Right renal cortex interstitium (tissue), 3 donors: ENCODE data around the gene GTF2IRD2. TPM values are rescaled to one million over a fixed set of nuclear protein-coding genes. Genes with fewer than 3 reads are reported as not detected.
"Not testable (repeated sequence)": the region's sequence is repeated elsewhere in the genome, so short reads cannot be mapped to it uniquely, and the experiment has no call there.

Experiments
- DNase-seq, 3 donors: peaks; one replicate each; pipeline ENCODE4 v3.0.0-alpha.2; 2013; ENCODE audit warnings: low read depth in 3 of 3, low spot score in 2 of 3
- polyA plus RNA-seq, 3 donors: library from polyadenylated mRNA; unstranded; fragments of 120-200 nt; gene quantifications; one replicate each; pipeline ENCODE4 v1.2.1, GENCODE V29; 2013; ENCODE audit not compliant: insufficient read length in 3 of 3

GTF2IRD2 gene
- 10 to 100 TPM; 19.4 to 22.0 (median 20.6) TPM for polyA plus RNA-seq

DNA sequence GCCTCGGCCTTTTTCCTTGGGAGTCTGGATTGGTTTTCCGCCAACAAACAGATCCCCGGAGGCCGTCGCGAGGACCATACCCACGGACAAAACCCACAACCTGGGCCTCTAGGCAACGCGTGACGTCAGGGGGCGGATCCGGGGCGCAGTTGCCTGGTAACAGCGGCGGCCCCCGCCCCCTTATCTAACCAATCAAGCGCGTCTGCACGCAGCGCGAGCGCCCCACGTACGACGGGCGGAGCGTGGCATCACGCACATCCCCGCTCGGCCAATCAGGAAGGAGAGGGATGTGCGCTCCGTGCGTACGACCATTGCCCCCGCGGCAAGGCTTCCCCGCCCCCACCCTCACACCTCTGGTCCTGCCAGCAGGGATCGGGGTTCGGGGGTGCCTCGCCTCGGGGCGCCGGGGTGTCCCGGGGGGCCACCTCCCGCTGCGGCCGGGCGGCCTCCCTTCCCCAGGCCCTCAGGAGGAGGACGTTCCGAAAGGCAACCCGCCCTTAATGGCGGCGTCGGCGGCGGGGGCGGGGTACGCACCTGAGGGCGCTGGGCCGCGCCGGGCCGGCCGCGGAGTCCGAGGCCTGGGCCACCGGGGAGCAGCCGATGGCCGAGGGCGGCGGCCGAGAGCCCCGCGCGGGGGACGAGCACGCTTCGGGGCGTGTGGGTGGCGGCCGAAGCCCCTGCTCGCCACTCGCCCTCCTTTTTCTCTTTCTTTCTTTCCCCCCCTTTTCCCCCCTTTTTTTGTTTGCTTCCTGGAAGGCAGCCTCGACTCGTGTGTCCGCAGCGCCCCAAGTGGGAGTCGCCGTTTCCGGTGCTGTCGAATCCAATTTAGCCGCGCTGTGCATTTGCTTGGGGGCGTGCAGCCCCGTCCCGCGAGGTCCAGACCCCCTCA lies at the start of gene GTF2IRD2:
GTF2IRD2 (minus strand) TSS at position 773 of the 889 bp plus-strand sequence. CDS start 15,227 bp downstream, outside the sequence.
- not testable (repeated sequence) for DNase-seq

DNA sequence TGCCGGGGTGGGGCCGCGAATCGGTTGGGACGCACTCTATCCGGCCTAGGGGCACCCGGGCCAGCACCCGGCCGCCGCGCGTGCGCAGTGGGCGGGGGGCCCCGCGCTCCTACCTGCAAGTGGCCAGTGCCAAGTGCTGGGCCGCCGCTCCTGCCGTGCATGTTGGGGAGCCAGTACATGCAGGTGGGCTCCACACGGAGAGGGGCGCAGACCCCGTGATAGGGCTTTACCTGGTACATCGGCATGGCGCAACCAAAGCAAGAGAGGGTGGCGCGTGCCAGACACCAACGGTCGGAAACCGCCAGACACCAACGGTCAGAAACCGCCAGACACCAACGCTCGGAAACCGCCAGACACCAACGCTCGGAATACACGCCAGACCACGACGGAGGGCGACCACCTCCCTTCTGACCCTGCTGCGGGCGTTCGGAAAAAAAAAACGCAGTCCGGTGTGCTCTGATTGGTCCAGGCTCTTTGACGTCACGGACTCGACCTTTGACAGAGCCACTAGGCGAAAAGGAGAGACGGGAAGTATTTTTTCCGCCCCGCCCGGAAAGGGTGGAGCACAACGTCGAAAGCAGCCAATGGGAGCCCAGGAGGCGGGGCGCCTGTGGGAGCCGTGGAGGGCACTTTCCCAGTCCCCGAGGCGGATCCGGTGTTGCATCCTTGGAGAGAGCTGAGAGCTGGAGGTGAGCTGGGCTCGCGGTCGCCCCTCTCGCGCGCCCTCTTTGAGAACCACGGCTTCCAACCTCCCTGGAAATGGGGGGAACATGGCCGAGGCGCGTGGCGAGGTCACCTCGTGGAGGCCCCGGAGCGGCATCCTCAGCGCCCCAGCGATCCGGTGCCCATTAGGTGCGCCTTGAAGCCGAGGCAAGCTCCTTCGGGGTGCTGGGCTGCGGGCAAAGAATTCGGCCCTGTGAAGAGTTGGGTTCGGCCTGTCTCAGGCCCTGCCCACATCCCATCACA lies 39.0 kb upstream of the GTF2IRD2 start:
- DNase-seq: peak in 1 of 3 donors; percentile 7

DNA sequence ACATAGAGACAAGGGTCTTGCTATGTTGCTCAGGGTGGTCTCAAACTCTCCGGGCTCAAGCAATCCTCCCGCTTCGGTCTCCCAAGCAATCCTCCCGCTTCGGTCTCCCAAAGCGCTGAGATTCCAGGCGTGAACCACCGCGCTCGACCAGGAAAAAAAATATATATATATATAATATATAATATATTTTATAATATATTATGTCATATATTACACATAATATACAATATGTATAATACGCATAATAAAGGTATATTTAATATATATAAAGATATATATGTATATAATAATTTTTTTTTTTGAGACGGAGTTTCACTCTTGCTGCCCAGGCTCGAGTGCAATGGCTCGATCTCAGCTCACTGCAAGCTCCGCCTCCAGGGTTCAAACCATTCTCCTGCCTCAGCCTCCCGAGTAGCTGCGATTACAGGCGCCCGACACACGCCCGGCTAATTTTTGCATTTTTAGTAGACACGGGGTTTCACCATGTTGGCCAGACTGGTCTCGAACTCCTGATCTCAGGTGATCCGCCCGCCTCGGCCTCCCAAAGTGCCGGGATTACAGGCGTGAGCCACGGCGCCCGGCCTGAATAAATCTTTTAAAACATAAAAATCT lies 38.2 kb upstream of the GTF2IRD2 start:
- not testable (repeated sequence) for DNase-seq

DNA sequence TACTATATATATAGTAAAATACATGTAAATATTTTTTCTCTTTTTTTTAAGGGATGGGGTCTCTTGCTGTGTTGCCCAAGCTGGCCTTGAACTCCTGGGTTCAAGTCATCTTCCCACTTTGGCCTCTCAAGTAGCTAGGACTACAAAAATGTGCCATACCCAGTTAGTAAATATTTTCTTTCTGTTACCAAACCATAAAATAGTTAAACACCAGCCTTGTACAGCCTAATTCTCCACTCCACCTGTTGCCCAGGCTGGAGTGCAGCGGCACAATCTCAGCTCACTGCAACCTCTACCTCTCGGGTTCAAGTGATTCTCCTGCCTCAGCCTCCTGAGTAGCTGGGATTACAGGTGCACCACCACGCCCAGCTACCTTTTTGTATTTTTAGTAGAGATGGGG lies 33.9 kb upstream of the GTF2IRD2 start:
- not testable (repeated sequence) for DNase-seq

DNA sequence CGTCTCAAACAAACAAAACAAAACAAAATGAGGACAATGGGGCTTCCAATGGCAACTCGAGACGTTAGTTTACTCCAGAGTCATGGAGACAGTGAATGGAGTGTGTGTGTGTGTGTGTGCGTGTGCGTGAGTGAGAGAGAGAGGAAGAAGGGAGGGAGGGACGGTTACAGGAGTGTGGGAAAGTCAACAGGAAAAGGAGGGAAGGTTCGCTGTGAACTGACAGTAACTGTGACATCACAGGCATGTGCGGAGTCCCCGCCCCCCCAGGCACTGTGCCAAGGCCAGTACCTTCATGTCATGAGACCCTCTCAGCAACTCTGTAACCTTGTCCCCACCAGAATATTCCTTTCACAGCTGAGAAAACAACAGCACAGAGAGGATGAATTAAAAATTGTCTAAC lies 30.7 kb upstream of the GTF2IRD2 start:
- not testable (repeated sequence) for DNase-seq

DNA sequence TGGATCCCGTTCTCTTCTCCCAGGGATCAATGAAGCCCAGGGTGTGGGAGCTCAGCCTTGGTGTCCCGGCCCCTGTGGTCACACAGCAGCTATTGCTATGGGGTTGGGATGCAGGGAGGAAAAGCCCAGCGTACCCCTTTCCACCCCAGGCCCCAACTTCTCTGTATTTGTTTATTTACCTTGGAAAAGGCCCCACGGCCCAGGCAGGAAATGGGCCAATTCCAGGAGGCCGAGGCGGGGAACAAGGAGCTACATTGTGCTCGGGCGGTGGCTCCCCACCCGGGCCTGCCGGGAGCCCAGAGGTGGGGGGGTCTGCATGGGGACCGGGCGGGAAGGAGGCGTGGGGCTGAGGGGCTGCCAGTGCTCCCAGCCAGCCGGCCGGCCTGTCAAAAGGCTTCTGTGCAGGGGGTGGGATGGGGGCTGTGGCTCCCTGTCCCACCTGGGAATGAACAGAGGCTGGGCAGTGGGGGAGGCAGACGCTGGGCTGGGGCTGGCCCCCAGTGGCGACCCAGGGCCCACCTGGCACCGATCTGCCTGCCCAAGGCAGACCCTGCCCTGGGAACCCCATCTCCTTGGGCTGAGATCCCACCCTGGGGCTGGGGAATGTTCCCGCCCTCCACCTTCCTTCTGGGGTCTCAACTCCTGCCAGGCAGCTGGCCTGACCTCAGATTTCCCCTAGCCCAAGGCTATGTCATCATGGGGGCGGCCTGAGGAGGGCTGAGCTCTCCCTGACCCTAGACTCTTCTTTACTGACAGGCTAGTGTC lies 23.5 kb upstream of the GTF2IRD2 start:
- DNase-seq: not testable (repeated sequence)

DNA sequence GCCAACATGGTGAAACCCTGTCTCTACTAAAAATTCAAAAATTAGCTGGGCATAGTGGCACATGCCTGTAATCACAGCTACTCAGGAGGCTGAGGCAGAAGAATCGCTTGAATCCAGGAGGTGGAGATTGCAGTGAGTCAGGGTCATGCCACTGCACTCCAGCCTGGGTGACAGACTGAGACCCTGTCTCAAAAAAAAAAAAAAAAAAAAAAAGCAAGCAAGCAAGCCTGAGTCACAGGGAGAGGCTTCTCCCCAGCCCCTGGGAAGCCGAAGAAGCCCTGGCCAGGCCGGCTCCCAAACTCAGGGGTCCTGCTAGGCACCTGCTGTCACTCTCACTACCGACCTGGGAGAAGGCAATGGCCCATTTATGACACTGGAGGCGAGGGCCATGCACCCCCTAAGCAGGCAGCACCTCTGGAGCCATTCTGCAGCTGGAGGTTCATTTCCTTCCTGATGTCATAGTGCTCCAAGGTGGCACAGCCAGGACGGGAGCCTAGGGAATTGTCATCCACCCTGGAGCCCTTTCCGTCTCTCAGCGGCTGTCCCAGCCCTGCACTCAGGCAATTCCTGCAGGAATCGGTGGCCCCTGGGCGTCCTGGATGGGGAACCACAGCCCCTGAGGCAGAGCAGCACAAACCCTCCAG lies 22.8 kb upstream of the GTF2IRD2 start:
- not testable (repeated sequence) for DNase-seq

DNA sequence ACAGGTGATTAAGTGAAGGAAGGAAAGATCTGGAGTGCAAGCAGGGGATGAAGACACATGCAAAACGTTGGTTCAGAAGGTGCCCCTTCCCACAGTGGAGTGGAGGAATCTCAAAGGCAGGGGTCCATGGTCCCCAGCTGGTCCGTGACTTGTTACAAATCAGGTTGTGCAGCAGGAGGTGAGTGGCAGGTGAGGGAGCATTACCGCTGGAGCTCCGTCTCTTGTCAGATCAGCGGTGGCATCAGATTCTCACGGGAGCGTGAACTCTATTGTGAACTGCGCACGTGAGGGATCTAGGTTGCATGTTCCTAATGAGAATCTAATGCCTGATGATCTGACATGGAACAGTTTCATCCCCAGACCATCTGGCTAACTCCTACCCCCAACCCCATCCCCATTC lies 21.1 kb upstream of the GTF2IRD2 start:
- not testable (repeated sequence) for DNase-seq

DNA sequence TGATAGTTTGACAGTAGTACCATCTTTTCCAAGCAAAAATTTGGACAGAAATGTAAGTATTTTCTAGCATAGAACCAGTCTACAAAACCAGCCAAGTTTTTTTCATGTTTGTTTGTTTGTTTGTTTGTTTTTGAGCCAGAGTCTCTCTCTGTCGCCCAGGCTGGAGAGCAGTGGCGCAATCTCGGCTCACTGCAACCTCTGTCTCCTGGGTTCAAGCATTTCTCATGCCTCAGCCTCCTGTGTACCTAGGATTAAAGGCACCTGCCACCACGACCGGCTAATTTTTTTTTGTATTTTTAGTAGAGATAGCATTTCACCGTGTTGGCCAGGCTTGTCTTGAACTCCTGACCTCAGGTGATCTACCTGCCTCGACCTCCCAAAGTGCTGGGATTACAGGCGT lies 14.4 kb upstream of the GTF2IRD2 start:
- DNase-seq: not testable (repeated sequence)

DNA sequence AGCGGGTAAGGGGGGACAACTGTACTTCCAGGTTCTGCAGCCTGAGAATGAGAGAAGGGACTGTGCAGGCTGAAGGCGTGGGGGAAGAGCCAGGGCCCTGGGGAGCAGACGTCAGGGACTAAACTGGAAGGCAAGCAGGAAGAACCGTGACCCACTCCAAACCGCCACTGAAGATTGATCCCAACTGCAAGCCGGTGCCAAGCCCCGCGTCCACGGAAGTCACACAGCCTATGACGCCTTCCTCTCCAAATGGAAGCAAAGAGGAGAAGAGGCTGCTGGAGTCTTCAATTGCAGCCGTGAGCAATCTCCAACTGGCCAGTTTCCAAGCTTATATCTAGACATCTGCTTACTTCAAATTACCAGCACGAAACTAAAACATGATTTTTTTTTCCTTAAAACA lies 1.6 kb downstream of the GTF2IRD2 start:
- not testable (repeated sequence) for DNase-seq

DNA sequence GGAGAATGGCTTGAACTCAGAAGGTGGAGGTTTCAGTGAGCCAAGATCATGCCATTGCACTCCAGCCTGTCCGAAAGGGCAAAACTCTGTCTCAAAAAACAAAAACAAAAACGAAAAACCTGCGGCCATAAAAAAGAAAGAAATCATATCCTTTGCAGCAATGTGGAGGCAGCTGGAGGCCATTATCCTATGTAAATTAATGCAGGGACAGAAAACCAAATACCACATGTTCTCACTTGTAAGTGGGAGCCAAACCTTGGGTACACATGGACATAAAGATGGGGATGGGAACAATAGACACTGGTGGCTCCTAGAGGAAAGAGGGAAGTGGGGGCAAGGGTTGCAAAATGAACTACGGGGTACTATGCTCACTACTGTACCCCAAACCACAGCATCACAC lies 21.0 kb downstream of the GTF2IRD2 start:
- DNase-seq: not testable (repeated sequence)

DNA sequence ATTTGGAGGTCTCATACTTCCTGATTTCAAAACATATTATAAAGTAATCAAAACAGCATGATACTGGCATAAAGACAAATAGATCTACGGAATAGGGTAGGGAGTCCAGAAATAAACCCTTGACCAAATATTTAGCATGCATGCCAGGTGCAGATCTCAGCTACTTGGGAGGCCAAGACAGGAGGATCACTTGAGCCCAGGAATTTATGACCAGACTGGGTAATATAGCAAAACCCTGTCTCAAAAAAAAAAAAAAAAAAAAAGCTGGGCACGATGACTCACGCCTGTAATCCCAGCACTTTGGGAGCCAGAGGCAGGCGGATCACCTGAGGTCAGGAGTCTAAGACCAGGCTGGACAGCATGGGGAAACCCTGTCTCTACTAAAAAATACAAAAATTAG lies 21.4 kb downstream of the GTF2IRD2 start:
- not testable (repeated sequence) for DNase-seq

DNA sequence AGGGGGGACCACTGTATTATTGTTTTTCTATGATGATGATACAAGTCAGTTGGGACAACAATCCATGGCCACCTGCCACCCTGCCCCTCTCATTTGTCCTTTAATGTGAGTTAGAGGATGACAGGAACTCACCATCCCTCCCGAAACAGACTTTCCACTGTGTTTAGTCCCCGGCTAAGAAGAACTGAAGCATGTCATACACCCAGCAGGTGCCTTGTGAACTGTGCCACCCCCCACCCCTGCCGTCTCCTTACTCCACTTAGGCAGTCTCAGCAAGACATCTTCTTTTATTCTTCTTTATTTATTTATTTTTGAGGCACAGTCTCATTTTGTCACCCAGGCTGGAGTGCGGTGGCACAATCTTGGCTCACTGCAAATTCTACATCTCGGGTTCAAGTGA lies 30.1 kb downstream of the GTF2IRD2 start:
- not testable (repeated sequence) for DNase-seq

DNA sequence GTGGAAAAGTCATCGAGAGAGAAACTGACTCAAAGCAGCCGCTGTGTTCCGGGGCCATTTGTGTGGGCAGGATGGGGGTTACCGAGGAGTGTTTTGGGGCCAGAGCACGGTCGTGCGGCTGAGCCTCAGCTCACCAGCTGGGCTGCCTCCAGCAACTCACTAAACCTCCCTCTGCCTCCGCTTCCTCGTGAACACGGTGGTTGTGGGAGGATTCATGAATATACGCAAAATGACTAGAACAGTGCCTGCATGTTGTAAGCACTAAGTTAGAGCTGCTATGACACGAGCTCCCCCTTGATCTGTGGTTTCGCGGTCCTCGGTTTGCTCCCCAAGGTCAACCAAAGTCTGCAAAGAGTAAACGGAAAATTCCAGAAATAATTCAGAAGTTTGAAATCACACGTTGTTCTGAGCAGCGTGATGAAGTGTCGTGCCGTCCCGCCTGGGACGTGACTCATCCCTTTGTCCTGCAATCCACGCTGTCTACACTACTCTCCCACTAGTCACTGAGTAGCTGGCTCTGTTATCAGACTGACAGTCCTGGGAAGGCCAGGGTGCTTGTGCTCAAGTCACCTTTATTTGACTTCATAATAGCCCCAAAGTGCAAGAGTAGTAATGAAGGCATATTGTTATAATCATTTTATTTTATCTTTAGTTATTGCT lies 31.1 kb downstream of the GTF2IRD2 start:
- DNase-seq: not testable (repeated sequence)

DNA sequence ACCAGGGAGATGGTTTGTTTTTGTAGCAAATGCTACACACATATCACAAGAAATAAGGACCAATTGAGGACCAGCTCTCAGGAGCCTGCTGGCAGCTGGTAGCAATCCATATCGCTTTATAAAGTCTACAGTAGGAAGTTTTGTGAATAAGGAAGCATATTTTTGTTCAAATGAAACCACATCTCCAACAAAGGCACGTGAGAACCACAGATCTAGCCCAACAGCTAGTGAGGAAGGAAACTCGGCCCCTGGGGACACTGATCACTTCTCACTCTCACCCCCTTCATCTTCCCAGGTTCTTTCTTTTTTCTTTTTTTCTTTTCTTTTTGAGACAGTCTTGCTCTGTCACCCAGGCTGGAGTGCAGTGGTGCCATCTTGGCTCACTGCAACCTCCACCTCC lies 35.5 kb downstream of the GTF2IRD2 start:
- not testable (repeated sequence) for DNase-seq

DNA sequence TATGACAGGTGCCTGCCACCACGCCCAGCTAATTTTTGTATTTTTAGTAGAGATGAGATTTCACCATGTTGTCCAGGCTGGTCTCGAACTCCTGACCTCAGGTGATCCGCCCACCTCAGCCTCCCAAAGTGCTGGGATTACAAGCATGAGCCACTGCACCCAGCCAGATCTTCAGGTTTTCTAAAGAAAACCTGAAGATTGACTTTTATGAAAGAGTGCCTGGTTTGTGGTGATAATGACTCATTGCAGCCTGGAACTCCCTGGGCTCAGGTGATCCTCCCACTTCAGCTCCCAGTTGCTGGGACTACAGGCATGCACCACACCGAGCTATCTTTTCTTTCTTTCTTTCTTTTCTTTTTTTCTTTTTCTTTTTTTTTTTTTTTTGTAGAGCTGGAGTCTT lies 52.8 kb downstream of the GTF2IRD2 start:
- DNase-seq: not testable (repeated sequence)

DNA sequence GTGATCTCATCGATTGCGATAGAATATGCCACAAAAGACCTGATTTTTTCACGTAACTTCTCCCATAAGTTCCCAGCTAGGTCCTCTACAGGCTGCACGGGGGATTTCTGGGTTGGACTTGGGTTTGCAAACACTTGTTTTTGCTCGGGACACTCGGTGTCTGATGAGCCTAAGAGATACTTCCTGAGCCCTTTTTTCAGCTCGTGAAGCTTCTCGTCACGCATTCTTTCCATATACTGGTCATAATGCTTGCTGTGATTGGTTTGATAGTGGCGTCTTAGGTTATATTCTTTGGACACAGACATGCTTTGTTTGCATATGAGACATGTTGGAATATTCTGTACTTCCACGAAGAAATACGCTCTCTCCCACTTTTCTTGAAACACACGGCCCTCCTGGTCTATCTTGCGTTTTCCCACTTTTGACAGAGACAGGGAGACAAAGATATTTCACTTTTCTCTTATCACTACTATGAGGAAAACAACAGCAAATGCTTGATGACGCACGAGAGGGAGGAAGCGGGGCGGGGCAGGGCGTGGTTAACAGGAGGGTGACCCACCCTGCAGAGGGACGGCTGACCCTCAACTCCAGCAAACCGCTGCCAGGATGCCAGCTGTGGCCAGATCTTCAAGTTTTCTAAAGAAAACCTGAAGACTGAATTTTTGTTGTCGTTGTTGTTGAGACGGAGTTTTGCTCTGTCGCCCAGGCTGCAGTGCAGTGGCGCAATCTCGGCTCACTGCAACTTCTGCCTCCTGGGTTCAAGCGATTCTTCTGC lies 53.4 kb downstream of the GTF2IRD2 start:
- DNase-seq: not testable (repeated sequence)

DNA sequence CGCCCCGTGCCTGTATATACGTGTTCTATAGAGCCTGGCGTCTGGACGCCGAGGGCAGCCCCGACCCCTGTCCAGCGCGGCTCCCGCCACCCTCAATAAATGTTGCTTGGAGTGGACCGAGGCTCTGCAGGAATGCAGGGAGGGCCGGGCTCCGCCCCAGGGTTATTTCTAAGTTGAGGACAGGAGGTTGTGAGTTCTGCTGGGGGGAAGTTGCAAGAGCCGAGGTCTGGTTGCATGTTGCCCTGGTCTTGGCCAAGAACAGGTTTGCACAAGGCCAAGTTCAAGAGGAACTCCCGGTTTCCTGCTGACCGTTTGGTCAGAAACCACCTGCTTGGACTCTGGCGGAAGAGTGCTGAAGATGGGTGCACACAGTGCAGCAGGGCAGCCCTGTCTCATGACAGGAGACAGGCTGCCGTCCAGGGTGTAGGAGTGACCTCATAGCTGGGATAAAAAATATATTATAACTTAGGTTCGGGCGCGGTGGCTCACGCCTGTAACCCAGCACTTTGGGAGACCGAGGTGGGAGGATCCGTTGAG lies 62.1 kb downstream of the GTF2IRD2 start:
- DNase-seq: not testable (repeated sequence)
